Measurements from ENCODE around the gene LRMDA.

The LRMDA gene

GRCh38 chr10:75532253-75532924 is 101.0 kb downstream of the LRMDA start:
- DNase-seq (ENCODE audit: low spot score) = no peak

DNA sequence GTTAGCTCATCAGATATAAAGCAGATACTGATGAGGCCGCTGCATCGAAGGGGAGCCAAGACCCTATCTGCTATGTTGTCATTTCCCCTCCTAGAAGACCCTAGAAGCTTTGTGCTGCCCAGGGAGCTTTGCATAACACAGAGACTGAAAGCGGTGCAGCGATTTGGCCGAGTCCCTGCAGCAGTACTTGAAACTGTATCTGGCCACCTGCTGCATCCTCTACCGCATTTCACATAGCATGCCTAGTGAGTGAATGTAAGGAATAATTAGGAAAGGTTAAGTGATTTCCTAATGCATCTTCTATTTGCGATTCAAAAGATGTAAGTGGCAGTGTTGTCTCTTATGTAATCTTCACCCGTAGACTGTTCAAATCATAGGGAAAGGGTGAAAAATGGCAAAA is 106.7 kb downstream of the LRMDA start:
- no peak for DNase-seq (ENCODE audit: low spot score)

DNA sequence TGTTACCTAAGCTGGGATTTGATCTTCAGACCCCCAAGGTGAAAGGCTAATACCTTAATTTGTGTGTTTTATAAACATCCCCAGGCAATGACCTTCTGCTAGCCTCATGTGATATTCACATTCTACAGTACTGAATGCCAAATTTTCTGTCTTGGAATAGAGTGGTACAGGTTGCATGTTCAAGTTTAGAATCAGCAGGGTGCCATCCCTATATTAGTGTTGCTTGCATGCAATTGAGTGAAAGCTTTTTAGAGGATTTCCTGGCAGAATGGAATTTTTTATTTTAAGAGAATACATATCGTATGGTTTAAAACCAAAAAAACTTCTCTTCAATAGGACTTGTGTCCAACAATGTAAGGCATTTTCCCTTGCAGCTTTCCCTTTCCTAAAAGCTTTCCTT is 107.3 kb downstream of the LRMDA start:
- no peak for DNase-seq (ENCODE audit: low spot score)

GRCh38 chr10:75540357-75540966 is 109.0 kb downstream of the LRMDA start:
- DNase-seq (ENCODE audit: low spot score) = no peak

GRCh38 chr10:75540981-75541380 is 109.6 kb downstream of the LRMDA start:
- DNase-seq (ENCODE audit: low spot score) = no peak

GRCh38 chr10:75541411-75541810 is 110.0 kb downstream of the LRMDA start:
- no peak for DNase-seq (ENCODE audit: low spot score)

DNA sequence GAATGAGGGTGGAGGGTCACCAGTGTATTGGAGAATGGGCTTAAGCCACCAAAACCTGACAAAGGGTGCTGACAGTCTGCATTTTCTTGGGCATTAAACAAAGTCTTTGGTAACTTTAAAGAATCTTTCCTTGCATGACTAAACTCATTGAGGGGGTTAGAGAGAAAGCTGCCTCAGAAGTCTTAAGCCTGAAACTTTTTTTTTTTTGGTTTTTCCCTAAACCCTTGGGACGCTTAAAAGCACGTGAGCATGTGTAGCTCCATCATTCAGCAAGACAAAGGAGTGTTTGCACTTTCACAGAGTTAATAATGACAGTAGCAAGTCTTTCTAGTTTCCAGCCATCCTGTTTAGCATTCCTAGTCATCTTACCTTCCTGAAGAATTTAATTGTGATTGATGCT is 110.7 kb downstream of the LRMDA start:
- no peak for DNase-seq (ENCODE audit: low spot score)

DNA sequence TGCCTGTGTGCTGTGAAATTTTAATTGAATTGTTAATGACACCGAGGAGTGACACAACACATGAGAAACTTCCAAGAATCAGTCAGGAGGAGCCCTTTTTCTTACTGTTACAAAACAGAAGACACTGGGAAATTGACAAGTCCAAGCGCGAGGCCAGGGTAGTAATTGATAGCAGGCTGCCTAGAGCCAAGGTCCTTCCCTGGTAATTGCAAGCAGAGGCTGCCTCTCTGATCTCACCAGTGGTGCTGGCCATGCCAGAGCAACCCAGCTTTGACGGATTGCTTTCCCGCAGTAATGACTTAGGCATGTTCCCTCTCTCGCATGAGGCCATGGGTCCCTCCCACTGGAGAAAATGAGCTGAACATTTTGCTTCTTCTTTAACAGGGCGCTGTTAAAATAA is 111.5 kb downstream of the LRMDA start:
- DNase-seq (ENCODE audit: low spot score) = peak; percentile 76

DNA sequence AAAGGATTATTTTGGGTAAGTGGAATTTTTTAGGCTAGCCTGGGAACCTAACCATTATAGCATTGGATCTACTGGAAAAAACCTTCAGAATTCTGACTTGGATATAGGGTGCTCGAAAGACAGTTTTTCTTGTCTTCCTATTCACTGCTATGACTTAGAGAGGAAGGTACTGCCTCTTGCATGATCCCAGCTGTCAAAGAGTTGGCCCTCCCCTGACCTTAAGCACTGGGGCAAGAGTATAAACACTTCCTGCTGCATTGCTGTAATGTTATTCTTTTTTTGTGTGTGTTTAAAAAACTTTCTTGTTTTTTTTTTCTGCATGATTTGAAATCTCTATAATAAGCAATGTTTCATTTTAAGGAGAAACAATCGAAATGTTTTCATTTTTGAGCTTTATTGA is 113.0 kb downstream of the LRMDA start:
- no peak for DNase-seq (ENCODE audit: low spot score)

GRCh38 chr10:75544993-75545706 is 113.7 kb downstream of the LRMDA start:
- DNase-seq (ENCODE audit: low spot score) = no peak

DNA sequence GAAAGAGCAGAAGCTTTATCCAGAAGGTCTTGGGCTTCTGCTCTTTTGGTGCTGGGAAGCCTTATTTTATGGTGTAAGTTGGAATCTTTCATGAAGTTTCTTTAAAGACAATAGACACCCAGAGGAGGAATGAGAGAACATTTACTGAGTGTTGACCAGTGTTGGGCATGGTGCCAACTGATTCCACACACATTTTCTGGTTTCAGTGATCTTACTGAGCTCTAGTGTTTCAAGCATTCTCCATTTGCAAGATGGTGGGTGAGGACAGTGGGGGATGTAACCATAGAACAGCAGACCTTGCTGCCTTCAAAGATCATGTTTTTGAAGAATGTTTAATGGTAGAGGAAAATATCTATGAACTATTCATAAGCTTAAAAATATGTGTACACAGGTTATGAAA is 114.6 kb downstream of the LRMDA start:
- no peak for DNase-seq (ENCODE audit: low spot score)

- DNase-seq (ENCODE audit: low spot score) = peak; percentile 39
Observed at GRCh38 chr10:75547391-75548298, 116.2 kb downstream of the LRMDA start.

GRCh38 chr10:75548356-75548755 is 116.9 kb downstream of the LRMDA start:
- no peak for DNase-seq (ENCODE audit: low spot score)

GRCh38 chr10:75550191-75550590 is 118.8 kb downstream of the LRMDA start:
- no peak for DNase-seq (ENCODE audit: low spot score)

DNA sequence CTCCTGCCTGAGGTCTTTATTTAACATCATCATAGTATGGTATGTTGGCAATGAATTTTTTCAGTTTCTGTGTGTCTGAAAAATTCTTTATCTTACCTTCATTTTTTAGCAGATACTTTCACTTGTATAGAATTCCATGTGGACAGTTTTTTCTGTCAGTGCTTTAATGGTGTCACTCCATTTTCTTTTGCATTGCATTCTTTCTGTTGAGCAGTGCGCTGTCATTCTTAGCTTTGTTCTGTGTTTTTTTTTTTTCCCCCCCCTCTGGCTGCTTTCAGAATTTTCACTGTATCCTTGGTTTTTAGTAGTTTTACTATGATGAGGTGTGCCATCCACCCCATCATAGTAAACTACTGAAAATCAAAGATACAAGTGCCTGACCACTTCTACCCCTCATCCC is 120.7 kb downstream of the LRMDA start:
- DNase-seq (ENCODE audit: low spot score) = no peak

DNA sequence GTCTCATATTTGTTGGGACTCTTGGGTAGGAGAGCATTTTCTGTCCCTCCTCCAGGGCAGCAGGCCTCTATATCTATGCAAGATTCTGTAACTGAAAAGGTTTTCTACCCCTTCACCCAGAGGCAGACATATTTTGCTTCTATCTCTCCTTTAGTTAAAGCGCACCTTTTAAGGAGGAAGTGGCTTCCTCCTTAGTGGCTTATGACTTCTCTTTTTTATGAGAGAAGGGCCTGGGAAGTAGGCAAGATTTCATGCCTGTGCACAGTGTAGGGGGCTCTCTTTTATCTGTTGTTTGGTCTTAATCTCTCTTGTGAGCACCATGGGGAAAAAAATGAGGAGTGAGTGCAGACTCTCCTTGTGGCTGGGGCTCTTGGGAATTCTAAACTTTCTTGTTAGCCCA is 122.1 kb downstream of the LRMDA start:
- DNase-seq (ENCODE audit: low spot score) = no peak

DNA sequence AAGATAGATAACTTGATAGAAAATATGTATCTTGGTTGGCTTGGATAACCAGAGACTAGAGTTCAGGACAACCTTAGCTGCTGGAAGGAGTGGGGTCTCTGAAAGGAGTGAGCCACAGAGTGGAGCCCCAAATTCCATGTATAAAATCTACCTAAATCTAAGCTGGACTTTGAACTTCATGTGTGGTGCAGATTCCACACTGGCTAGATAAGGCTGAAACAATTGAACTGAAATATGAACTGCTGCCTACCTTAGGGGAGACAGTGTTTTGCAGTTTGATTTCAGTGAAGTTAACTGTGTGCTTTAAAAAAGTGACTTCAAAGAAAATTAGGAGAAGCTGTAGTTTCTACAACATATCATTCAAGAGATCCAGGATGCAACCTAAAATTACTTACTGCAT is 123.9 kb downstream of the LRMDA start:
- DNase-seq (ENCODE audit: low spot score) = no peak

GRCh38 chr10:75556320-75556719 is 124.9 kb downstream of the LRMDA start:
- no peak for DNase-seq (ENCODE audit: low spot score)

- no peak for DNase-seq (ENCODE audit: low spot score)
Observed at GRCh38 chr10:75565286-75566251, 134.1 kb downstream of the LRMDA start.

DNA sequence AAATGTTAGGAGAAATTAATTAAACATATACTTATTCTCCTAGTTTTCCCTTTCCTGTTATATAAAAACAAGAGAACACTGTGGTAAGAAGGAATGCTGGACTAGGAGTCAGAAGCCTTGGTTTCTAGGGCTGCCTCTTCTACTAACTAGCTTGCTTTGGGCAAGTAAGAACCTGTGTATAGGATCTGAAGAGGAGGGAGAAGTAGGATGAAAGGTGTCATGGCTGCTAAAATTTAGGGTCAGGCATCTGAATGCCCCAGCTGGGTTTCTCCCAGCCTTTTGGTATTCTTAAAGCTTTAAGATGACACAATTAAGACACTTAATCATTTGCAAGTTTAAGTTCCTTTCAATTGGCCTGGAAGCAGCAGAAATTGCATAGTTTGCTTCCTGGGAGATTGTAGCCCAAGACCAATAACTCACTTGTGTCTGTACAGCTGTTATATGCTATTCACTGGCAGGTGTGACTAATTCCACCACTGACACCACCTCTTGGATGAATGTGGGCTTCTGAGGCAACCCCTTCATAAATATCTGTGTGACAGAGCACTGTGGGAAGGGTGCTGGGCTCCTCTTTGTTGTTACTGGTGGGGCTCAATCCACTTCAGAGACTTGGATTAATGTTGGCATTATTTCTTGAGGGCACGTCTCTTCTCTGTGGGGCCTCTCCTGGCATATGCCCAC is 137.2 kb downstream of the LRMDA start:
- DNase-seq (ENCODE audit: low spot score) = no peak
